Sigmoid colon (tissue), 7 donors: ENCODE results near the gene RSF1. TPM values are rescaled to one million over a fixed set of nuclear protein-coding genes. Genes with fewer than 3 reads are reported as not detected.

Experiments
- DNase-seq: peaks from one replicate; pipeline ENCODE4 v3.0.0-alpha.2; 2019
- H3K27ac ChIP-seq, 4 donors: fragments of 200-600 bp; sonication (generic); one replicate each; pipeline ENCODE4 v1.5.1; 2016 to 2019; ENCODE audit warnings: mild to moderate bottlenecking in 1 of 4
- H3K27me3 ChIP-seq, 3 donors: fragments of 200-600 bp; sonication (generic); one replicate each; pipeline ENCODE4 v1.5.1; 2019; ENCODE audit warnings: mild to moderate bottlenecking in 1 of 3
- H3K36me3 ChIP-seq, 4 donors: fragments of 200-600 bp; sonication (generic); one replicate each; pipeline ENCODE4 v1.5.1; 2016 to 2019
- H3K4me1 ChIP-seq, 4 donors: fragments of 200-600 bp; sonication (generic); one replicate each; pipeline ENCODE4 v1.5.1; 2017 to 2019
- H3K4me3 ChIP-seq, 4 donors: fragments of 200-600 bp; sonication (generic); one replicate each; pipeline ENCODE4 v1.5.1; 2017 to 2019; ENCODE audit warnings: mild to moderate bottlenecking in 2 of 4, moderate library complexity in 1 of 4
- H3K9me3 ChIP-seq, 4 donors: fragments of 200-600 bp in 3 of 4; sonication (generic) in 3 of 4; one replicate each; pipeline versions ENCODE4 v1.5.1 to v1.6.1; 2013 to 2019
- EP300 ChIP-seq, 4 donors: sonication (generic); formaldehyde crosslinking; IDR thresholded peaks; one replicate each; pipeline ENCODE4 v1.6.1; 2017; ENCODE audit warnings: antibody characterized with exemption in 4 of 4
- POLR2A ChIP-seq, 2 donors: fragments of 450-650 bp; IDR thresholded peaks; one replicate each; pipeline ENCODE4 v1.6.1; 2016; ENCODE audit warnings: antibody characterized with exemption in 2 of 2, mild to moderate bottlenecking in 2 of 2, moderate library complexity in 2 of 2
- POLR2AphosphoS5 ChIP-seq, 4 donors: sonication (generic); formaldehyde crosslinking; IDR thresholded peaks; one replicate each; pipeline ENCODE4 v1.6.1; 2017; ENCODE audit warnings: antibody characterized with exemption in 4 of 4
- WGBS, 2 donors: extraction: QIAGEN DNeasy Blood & Tissue Kit; methylation state at CpG; one replicate each; pipeline ENCODE4 v1.1.7; 2013; 5-methylcytosine and 5-hydroxymethylcytosine counted together
- intact Hi-C: fragments of 100-400 bp; cut with DNase I; formaldehyde crosslinking; loops from one replicate; pipeline ENCODE4 v1.15.1; 2023
- polyA plus RNA-seq, 3 donors: library from polyadenylated mRNA; stranded (reverse); fragments of 200-250 nt; gene quantifications; one replicate each; pipeline ENCODE4 v1.2.3, GENCODE V29; 2013
- total RNA-seq, 4 donors: library from RNA; depleted of rRNA; stranded (reverse); fragments of >200 nt; gene quantifications; one replicate each; pipeline ENCODE4 v1.1.0, GENCODE V29; 2016
- TF ChIP-seq, protein P1 (sequence below), 4 experiments: fragments of 450-650 bp in 3 of 4; fragments of 200-600 bp in 1 of 4; IDR thresholded peaks; one replicate each; pipeline ENCODE4 v1.5.1; 2016 to 2019; ENCODE audit warnings: antibody characterized with exemption in 4 of 4, mild to moderate bottlenecking in 3 of 4, moderate library complexity in 2 of 4
- donor health status: healthy with polysubstance abuse.
- donor health status: Bipolar disorder and iron deficiency.
- donor health status: healthy.

RSF1 gene
- total and polyA plus RNA-seq, 7 donors = 9.6 to 90.7 (median 61.5) TPM

- intact Hi-C loops = no loop called here
- H3K36me3 ChIP-seq = peaks cover 5 to 59% (median 20%) of the 10 kb centered on the region in 4 donors
Measured at GRCh38 chr11:77665240-77665965, 155.1 kb downstream of the RSF1 start.

DNA sequence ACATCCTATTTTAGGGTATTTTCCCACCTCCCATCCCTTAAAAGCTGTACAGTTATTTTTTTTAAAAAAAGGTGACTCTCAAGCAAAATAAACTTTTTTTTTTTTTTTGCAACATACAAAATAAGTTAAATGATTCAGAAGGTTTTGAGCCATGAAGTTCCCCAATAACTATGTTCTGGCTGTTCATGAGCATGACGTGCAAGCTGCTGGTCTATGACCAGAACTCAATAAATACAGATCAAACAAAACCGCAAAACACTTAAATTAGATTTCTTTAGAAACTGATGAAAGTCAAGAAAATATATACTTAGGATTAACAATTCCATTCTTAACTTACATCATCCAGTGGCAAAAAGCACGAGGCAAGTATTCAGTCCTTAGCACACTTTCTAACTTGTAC is 158.9 kb downstream of the RSF1 start:
- H3K9me3 ChIP-seq = no peaks in the 10 kb centered on the region
- no peak overlapping the region for H3K27ac ChIP-seq
- intact Hi-C loops = no loop called here
- H3K4me1 ChIP-seq = no peaks in the 10 kb centered on the region
- DNase-seq = no peak
- H3K4me3 ChIP-seq = no peak overlapping the region
- H3K36me3 ChIP-seq = peaks cover 0 to 22% (median under 1%) of the 10 kb centered on the region in 4 donors
- H3K27me3 ChIP-seq = no peaks in the 10 kb centered on the region
- TF ChIP-seq POLR2AphosphoS5 (IDR thresholded peaks at IDR 0.05) = no peak
- no peak for TF ChIP-seq POLR2A (IDR thresholded peaks at IDR 0.05)
- no peak for TF ChIP-seq EP300 (IDR thresholded peaks at IDR 0.05)
- TF ChIP-seq, protein P1, sequence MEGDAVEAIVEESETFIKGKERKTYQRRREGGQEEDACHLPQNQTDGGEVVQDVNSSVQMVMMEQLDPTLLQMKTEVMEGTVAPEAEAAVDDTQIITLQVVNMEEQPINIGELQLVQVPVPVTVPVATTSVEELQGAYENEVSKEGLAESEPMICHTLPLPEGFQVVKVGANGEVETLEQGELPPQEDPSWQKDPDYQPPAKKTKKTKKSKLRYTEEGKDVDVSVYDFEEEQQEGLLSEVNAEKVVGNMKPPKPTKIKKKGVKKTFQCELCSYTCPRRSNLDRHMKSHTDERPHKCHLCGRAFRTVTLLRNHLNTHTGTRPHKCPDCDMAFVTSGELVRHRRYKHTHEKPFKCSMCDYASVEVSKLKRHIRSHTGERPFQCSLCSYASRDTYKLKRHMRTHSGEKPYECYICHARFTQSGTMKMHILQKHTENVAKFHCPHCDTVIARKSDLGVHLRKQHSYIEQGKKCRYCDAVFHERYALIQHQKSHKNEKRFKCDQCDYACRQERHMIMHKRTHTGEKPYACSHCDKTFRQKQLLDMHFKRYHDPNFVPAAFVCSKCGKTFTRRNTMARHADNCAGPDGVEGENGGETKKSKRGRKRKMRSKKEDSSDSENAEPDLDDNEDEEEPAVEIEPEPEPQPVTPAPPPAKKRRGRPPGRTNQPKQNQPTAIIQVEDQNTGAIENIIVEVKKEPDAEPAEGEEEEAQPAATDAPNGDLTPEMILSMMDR (IDR thresholded peaks at IDR 0.05) = no peak
- 89 to 96% methylated on average over 3 of the region's 3 CpGs for WGBS, 2 donors

More at GRCh38 chr11:77665240-77665965, 155.1 kb downstream of the RSF1 start:
- DNase-seq = no peak
- H3K9me3 ChIP-seq = no peaks in the 10 kb centered on the region
- 27 to 73% methylated on average over 7 of the region's 7 CpGs for WGBS, 2 donors
- H3K27me3 ChIP-seq = no peaks in the 10 kb centered on the region
- no peaks in the 10 kb centered on the region for H3K4me1 ChIP-seq
- H3K4me3 ChIP-seq = no peak overlapping the region
- TF ChIP-seq EP300 (IDR thresholded peaks at IDR 0.05) (no peak), POLR2A (IDR thresholded peaks at IDR 0.05) (no peak), POLR2AphosphoS5 (IDR thresholded peaks at IDR 0.05) (no peak)
- TF ChIP-seq, protein P1 (IDR thresholded peaks at IDR 0.05) = no peak
- H3K27ac ChIP-seq = no peak overlapping the region

- Histone ChIP-seq H3K36me3 (peaks cover 0 to 18% (median 0%) of the 10 kb centered on the region in 4 donors), H3K27me3 (no peaks in the 10 kb centered on the region), H3K4me1 (no peaks in the 10 kb centered on the region), H3K27ac (no peak overlapping the region), H3K9me3 (no peaks in the 10 kb centered on the region), H3K4me3 (no peak overlapping the region)
- intact Hi-C loops = no loop called here
- TF ChIP-seq, protein P1 (IDR thresholded peaks at IDR 0.05) = no peak
- no peak for TF ChIP-seq POLR2AphosphoS5 (IDR thresholded peaks at IDR 0.05)
- TF ChIP-seq POLR2A (IDR thresholded peaks at IDR 0.05) = no peak
- no peak for TF ChIP-seq EP300 (IDR thresholded peaks at IDR 0.05)
- WGBS, 2 donors = 84 to 94% methylated on average over 1 of the region's 1 CpG
- DNase-seq = no peak
Measured at GRCh38 chr11:77660947-77661346, 159.6 kb downstream of the RSF1 start.

DNA sequence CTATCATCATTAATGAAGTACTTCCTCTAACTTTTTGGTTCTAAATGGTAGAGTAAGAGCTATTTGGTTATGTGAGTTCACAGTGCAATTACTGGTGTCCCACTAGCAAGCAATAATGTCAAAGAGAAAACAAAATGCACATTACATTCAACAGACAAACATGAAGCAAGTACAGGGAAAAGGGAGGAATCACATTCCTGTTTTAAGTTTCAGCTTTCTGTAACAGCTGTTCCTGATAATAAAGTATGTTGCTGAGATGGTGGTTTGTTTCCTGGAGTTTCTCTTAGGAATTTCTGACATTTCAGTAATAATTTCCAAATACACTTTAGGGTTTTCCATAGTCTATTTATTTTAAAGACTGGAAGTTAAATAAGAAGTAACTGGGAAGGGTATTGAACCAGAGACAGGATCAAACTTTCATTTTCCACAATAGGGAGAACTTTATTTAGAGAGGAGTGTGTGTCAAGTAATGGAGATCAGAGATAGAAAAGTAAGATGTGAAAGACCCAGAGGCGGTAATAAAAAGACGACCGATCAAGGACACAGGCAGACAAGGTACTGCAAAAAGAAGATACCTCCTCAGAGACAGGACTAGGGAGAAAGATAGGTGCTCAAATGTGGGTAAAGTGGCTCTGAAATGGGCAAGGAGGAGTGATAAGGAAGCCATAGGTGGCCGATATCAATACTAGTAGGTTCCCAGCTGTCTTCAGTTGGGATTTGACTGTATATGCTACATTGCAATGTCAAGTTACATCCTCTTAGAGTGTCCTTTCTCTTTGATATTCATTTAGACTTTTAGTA is 162.1 kb downstream of the RSF1 start:
- TF ChIP-seq EP300 (IDR thresholded peaks at IDR 0.05) (no peak), POLR2A (IDR thresholded peaks at IDR 0.05) (no peak), POLR2AphosphoS5 (IDR thresholded peaks at IDR 0.05) (no peak)
- TF ChIP-seq, protein P1 (IDR thresholded peaks at IDR 0.05) = no peak
- Histone ChIP-seq H3K36me3 (no peaks in the 10 kb centered on the region), H3K27me3 (no peaks in the 10 kb centered on the region), H3K4me1 (no peaks in the 10 kb centered on the region), H3K4me3 (no peak overlapping the region), H3K27ac (no peak overlapping the region), H3K9me3 (no peaks in the 10 kb centered on the region)
- intact Hi-C loops = no loop called here
- 90 to 94% methylated on average over 4 of the region's 4 CpGs for WGBS, 2 donors
- DNase-seq = no peak
